MCF 10A (cell line): ENCODE measurements around the gene ALOX5. TPM values are rescaled to one million over a fixed set of nuclear protein-coding genes. Genes with fewer than 3 reads are reported as not detected.

Source experiments
- BruUV-seq: library from RNA; stranded (reverse); fragments of 400-500 nt; replicated peaks from 2 replicates; lab custom pipeline; 2021; lab: Mats Ljungman, UMichigan
- CTCF ChIA-PET: fragments of 300-600 bp; sonication (Branson Sonifier 250); formaldehyde crosslinking; extraction: SDS; loops from one replicate; lab custom pipeline; 2021; ENCODE audit warnings: antibody characterized with exemption, inconsistent platforms; lab: Yijun Ruan, JAX
- POLR2A ChIA-PET: fragments of 300-600, 350-650 bp; sonication (Branson Sonifier 250); formaldehyde crosslinking; extraction: SDS; loops from one replicate; lab custom pipeline; 2020; ENCODE audit warnings: antibody characterized with exemption, inconsistent platforms; lab: Yijun Ruan, JAX
- DNase-seq: peaks from one replicate; pipeline ENCODE4 v3.0.0-alpha.2; 2018; ENCODE audit not compliant: unreplicated experiment
- H3K27ac Mint-ChIP-seq: one replicate; pipeline ENCODE4 v1.8.0; 2022; ENCODE audit warnings: mild to moderate bottlenecking, low read depth, mixed read lengths; ENCODE audit not compliant: unreplicated experiment
- H3K27me3 Mint-ChIP-seq: one replicate; pipeline ENCODE4 v1.8.0; 2022; ENCODE audit warnings: mixed read lengths; ENCODE audit not compliant: insufficient read depth, unreplicated experiment
- H3K36me3 Mint-ChIP-seq: one replicate; pipeline ENCODE4 v1.8.0; 2022; ENCODE audit warnings: mild to moderate bottlenecking, moderate library complexity, mixed read lengths; ENCODE audit not compliant: insufficient read depth, unreplicated experiment
- H3K4me1 Mint-ChIP-seq: one replicate; pipeline ENCODE4 v1.8.0; 2022; ENCODE audit warnings: mixed read lengths; ENCODE audit not compliant: insufficient read depth, unreplicated experiment
- H3K4me3 Mint-ChIP-seq: one replicate; pipeline ENCODE4 v1.8.0; 2022; ENCODE audit warnings: mild to moderate bottlenecking, moderate library complexity, mixed read lengths; ENCODE audit not compliant: unreplicated experiment
- H3K9me3 Mint-ChIP-seq: one replicate; pipeline ENCODE4 v1.8.0; 2022; ENCODE audit warnings: mixed read lengths; ENCODE audit not compliant: unreplicated experiment
- intact Hi-C: fragments of 100-400 bp; cut with micrococcal nuclease; formaldehyde crosslinking; loops from 2 replicates; pipeline ENCODE4 v1.14.1; 2022
- total RNA-seq: library from RNA; stranded (reverse); gene quantifications from 2 replicates; pipeline ENCODE4 v1.2.3, GENCODE V29; 2022
- TF ChIP-seq, protein P1 (sequence below): fragments of 200-600 bp; IDR thresholded peaks from one replicate; pipeline ENCODE4 v1.8.0; 2022; ENCODE audit warnings: antibody characterized with exemption, mild to moderate bottlenecking; ENCODE audit not compliant: unreplicated experiment

ALOX5 gene
- total RNA-seq, 1 experiment from 2014 or later, result not detected

DNA sequence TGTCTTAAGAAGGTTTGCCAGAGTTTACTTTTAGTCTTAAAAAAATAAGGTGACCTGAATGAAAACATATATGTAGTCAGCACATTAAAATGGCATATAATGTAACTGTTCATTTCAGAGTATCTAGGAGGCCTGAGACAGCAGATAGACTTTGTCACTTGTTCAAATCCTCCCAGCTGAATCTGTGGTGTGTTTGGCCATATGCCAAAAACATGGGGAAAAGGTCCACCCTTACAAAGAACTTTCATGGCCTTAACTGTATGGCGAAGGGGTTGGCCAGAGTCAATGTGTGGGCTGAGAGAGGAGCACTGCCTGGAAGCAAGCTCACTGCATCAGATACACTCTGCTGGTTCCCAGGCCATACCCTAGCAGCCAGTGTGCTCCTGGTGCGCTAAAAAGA, 113.7 kb downstream of the ALOX5 start:
- H3K27ac Mint-ChIP-seq, result no peak overlapping the region
- no peaks in the 10 kb centered on the region for H3K27me3 Mint-ChIP-seq
- H3K4me3 Mint-ChIP-seq, result no peak overlapping the region
- no peak for DNase-seq
- H3K9me3 Mint-ChIP-seq, result peaks cover 6% of the 10 kb centered on the region
- TF ChIP-seq, protein P1, sequence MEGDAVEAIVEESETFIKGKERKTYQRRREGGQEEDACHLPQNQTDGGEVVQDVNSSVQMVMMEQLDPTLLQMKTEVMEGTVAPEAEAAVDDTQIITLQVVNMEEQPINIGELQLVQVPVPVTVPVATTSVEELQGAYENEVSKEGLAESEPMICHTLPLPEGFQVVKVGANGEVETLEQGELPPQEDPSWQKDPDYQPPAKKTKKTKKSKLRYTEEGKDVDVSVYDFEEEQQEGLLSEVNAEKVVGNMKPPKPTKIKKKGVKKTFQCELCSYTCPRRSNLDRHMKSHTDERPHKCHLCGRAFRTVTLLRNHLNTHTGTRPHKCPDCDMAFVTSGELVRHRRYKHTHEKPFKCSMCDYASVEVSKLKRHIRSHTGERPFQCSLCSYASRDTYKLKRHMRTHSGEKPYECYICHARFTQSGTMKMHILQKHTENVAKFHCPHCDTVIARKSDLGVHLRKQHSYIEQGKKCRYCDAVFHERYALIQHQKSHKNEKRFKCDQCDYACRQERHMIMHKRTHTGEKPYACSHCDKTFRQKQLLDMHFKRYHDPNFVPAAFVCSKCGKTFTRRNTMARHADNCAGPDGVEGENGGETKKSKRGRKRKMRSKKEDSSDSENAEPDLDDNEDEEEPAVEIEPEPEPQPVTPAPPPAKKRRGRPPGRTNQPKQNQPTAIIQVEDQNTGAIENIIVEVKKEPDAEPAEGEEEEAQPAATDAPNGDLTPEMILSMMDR, result no peak
- no peaks in the 10 kb centered on the region for H3K4me1 Mint-ChIP-seq
- no peaks in the 10 kb centered on the region for H3K36me3 Mint-ChIP-seq
- ChIA-PET POLR2A (no interaction called here), CTCF (interaction anchor here (0.9 to 1.3 kb wide), 2 partner anchors 23 to 108 kb away, joined by 3 to 5 read pairs; no protein-coding TSS in a partner anchor)
- intact Hi-C loops, result no loop called here
- no TSS peak for BruUV-seq

DNA sequence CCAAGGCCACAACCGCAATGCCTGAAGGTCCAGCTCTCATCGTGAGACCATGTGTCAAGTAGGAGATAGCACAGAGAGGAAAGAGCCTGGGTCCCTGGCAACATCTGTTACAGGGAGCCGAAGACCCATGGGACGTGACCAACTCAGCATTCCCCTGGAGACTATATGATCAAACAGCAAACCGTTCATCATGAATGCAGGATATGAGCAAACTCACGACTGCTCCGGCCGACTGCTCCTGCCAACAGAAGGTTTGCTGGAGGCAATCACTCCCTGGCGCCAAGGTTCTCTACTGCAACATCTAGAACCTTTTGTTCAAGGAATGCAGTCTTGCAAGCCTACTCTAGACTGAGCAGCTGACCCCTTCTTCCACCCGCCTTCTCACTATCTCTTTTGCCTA, 114.3 kb downstream of the ALOX5 start:
- peaks cover 6% of the 10 kb centered on the region for H3K9me3 Mint-ChIP-seq
- no peaks in the 10 kb centered on the region for H3K36me3 Mint-ChIP-seq
- DNase-seq, result no peak
- CTCF ChIA-PET, result interaction anchor here (0.9 to 1.3 kb wide), 2 partner anchors 24 to 108 kb away, joined by 3 to 5 read pairs; no protein-coding TSS in a partner anchor
- intact Hi-C loops, result no loop called here
- no peak overlapping the region for H3K27ac Mint-ChIP-seq
- H3K4me1 Mint-ChIP-seq, result no peaks in the 10 kb centered on the region
- no TSS peak for BruUV-seq
- no peaks in the 10 kb centered on the region for H3K27me3 Mint-ChIP-seq
- TF ChIP-seq, protein P1, result no peak
- no peak overlapping the region for H3K4me3 Mint-ChIP-seq
- POLR2A ChIA-PET, result no interaction called here

DNA sequence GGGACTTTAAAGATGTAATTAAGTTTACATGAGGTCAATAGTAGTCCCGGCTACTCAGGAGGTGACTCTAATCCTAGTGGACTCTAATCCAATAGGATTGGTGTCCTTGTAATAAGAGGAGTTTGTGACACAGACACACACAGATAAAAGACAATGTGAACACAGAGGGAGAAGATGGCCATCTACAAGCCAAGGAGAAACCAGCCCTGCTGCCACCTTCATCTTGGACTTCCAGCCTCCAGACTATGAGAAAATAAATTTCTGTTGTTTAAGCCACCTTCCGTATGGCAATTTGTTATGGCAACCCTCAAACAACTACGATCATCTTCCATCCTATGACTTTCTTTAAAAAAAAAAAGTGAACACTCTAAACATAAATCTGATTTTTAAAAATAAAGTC, 116.3 kb downstream of the ALOX5 start:
- H3K9me3 Mint-ChIP-seq, result peaks cover 7% of the 10 kb centered on the region
- TF ChIP-seq, protein P1, result no peak
- intact Hi-C loops, result no loop called here
- no peaks in the 10 kb centered on the region for H3K36me3 Mint-ChIP-seq
- ChIA-PET POLR2A (no interaction called here), CTCF (no interaction called here)
- no peak for DNase-seq
- H3K27ac Mint-ChIP-seq, result no peak overlapping the region
- H3K27me3 Mint-ChIP-seq, result no peaks in the 10 kb centered on the region
- no TSS peak for BruUV-seq
- H3K4me1 Mint-ChIP-seq, result no peaks in the 10 kb centered on the region
- no peak overlapping the region for H3K4me3 Mint-ChIP-seq

DNA sequence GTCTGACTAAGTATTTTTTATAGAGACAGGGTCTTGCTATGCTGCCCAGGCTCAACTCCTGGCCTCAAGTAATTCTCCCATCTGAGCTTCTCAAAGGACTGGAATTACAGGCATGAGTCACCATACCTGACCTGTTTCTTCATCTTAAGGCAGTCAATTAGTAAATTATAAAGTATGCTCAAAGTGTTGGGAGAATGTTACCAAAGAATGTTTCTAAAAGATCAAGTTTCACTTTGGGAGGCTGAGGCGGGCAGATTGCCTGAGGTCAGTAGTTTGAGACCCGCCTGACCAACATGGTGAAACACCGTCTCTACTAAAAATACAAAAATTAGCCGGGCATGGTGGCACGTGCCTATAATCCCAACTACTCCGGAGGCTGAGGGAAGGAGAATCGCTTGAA, 117.0 kb downstream of the ALOX5 start:
- H3K4me3 Mint-ChIP-seq, result no peak overlapping the region
- intact Hi-C loops, result no loop called here
- H3K27ac Mint-ChIP-seq, result no peak overlapping the region
- DNase-seq, result no peak
- H3K27me3 Mint-ChIP-seq, result no peaks in the 10 kb centered on the region
- H3K4me1 Mint-ChIP-seq, result no peaks in the 10 kb centered on the region
- TF ChIP-seq, protein P1, result no peak
- H3K36me3 Mint-ChIP-seq, result no peaks in the 10 kb centered on the region
- BruUV-seq, result no TSS peak
- ChIA-PET CTCF (no interaction called here), POLR2A (no interaction called here)
- peaks cover 15% of the 10 kb centered on the region for H3K9me3 Mint-ChIP-seq

Other genes with a start within 250 kb of the ALOX5 start
- not detected in 2 replicates for gene OR13A1, start 58.6 kb upstream of the ALOX5 start, total RNA-seq